Stimulated activated naive B cell treated with anti-CD40 and anti-IgM and Interleukin-4, amounts not matched to agents 10 μg/mL and 1 μg/mL and 100 μg/mL, for 72 hours (primary cell): ENCODE results near the gene DNTT.

Experiments
- ATAC-seq, 2 donors: fragments of 150-1000 bp; cut with Tn5 transposase; replicated peaks; 2 replicates each; pipeline ENCODE4 v1.10.0; 2021; ENCODE audit warnings: moderate library complexity in 1 of 2
- DNase-seq: peaks from one replicate; pipeline ENCODE4 v3.0.0; 2021
- H3K27ac Mint-ChIP-seq: one replicate; pipeline ENCODE4 v1.8.0; 2022; ENCODE audit warnings: mild to moderate bottlenecking, mixed read lengths
- H3K27me3 Mint-ChIP-seq, 2 donors: one replicate each; pipeline ENCODE4 v1.8.0; 2022; ENCODE audit warnings: mixed read lengths in 2 of 2
- H3K36me3 Mint-ChIP-seq, 2 donors: one replicate each; pipeline ENCODE4 v1.8.0; 2022; ENCODE audit warnings: mixed read lengths in 2 of 2, mild to moderate bottlenecking in 1 of 2
- H3K4me1 Mint-ChIP-seq, 2 donors: one replicate each; pipeline ENCODE4 v1.8.0; 2022; ENCODE audit warnings: mixed read lengths in 2 of 2, mild to moderate bottlenecking in 1 of 2
- H3K4me3 Mint-ChIP-seq, 2 donors: one replicate each; pipeline ENCODE4 v1.8.0; 2022; ENCODE audit warnings: mild to moderate bottlenecking in 2 of 2, mixed read lengths in 2 of 2, moderate library complexity in 1 of 2
- H3K9me3 Mint-ChIP-seq, 2 donors: one replicate each; pipeline ENCODE4 v1.8.0; 2022; ENCODE audit warnings: mixed read lengths in 2 of 2, mild to moderate bottlenecking in 1 of 2

Gene DNTT

DNA sequence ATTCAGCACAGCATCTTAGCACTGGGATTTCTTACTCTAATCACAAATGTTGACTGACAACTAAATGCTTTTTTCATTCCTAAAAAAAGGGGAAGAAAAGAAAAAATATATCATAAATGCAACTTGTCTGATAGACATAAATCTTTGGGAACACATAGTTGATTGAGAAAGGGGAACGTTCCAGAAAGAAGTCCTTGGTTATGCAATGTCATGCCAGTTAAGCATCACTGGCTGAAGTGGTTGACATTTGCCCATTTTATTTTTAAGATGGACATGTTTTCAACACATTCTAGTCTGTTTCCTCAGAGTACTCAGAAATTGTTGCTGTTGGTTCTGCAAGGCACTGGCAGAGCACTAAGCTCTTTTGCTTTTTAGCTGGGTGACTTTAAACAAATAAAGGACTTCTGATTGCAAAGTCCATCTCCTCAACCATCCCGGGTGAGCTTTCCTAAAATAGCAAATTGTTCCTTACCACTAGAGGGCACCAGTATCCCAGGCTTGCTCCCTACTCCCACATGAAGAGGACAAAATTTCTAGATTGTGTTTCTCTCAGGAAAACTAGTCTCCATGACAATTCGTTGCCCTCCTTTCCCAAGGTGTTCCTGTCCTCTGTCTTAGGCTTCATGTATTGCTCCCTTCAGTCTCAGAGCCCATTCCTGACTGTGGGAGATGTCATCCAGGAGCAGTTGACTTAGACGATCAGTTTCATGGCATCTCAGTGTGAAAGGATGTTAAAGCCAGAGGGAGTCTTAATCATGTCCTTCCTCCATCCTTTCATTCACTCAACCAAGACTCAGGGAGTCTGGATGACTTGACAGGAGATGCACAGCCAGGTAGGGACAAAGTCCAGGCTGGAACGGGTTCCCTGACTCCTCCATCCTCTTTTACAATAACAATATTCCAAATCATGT is 30.6 kb downstream of the DNTT start:
- H3K27me3 Mint-ChIP-seq: peaks cover 0 to 13% of the 10 kb centered on the region in 2 donors

DNA sequence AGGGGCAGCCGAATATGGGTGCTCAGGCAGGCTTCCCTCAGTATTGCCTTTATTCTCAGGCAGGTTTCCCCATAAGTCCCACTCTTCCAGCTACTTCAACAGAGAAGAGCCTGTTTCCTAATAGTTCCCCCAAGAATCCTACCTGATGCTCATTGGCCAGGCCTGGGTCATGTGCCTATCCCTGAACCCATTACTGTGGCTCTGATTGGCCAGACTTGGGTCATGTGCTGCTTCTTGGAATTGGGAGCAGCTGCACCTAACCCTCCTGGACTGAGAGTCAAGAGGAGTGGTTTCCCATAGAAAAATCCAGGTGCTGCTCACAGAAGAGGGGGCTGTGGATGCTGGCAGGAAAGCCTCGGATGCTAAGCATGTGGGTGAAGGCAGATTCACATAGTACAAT is 32.9 kb downstream of the DNTT start:
- no peak overlapping the region for H3K27ac Mint-ChIP-seq
- H3K36me3 Mint-ChIP-seq: no peaks in the 10 kb centered on the region
- no peak overlapping the region for H3K4me3 Mint-ChIP-seq
- H3K27me3 Mint-ChIP-seq: peaks cover 0 to 13% of the 10 kb centered on the region in 2 donors
- DNase-seq (no peak), ATAC-seq (no peak)
- no peaks in the 10 kb centered on the region for H3K9me3 Mint-ChIP-seq
- H3K4me1 Mint-ChIP-seq: peaks cover 2 to 5% of the 10 kb centered on the region in 2 donors

More for the DNA sequence above, 30.6 kb downstream of the DNTT start:
- DNase-seq: no peak
- Mint-ChIP-seq H3K9me3 (no peaks in the 10 kb centered on the region), H3K4me3 (no peak overlapping the region), H3K36me3 (no peaks in the 10 kb centered on the region), H3K4me1 (peaks cover 2 to 5% of the 10 kb centered on the region in 2 donors), H3K27ac (no peak overlapping the region)
- ATAC-seq: no peak

DNA sequence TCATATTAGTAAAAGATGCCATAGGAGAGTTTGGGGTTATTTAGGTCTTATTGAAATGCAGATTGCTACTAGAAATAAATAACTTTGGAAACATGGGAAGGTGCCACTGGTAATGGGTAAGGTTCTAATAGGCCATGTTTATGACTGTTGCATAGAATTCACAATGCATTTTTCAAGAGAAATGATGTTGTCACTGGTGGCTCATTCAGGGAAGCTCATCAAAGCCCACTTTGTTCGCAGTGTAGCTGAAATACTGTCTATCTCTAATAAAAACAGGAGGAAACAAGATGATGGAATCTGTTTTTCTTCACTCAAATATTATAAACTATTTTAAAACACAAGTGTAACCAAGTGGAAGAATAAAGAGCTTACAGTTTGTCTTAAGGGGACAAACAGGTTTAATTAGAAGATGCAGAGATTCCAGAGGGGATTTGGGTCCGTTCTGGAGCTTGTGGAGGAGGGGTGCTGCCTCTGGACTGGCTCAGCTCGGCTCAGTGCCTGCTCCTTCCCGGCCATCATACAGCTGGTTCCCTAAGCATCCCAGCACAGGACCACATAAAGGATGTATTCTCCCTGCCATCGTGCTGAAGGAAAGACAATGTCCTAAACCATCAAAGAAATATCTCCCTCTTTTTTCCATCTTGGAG is 34.2 kb downstream of the DNTT start:
- no peak overlapping the region for H3K4me3 Mint-ChIP-seq
- no peak for ATAC-seq
- H3K9me3 Mint-ChIP-seq: no peaks in the 10 kb centered on the region
- no peaks in the 10 kb centered on the region for H3K36me3 Mint-ChIP-seq
- H3K4me1 Mint-ChIP-seq: peaks cover 2 to 6% of the 10 kb centered on the region in 2 donors
- H3K27ac Mint-ChIP-seq: no peak overlapping the region
- no peak for DNase-seq
- peaks cover 0 to 4% of the 10 kb centered on the region in 2 donors for H3K27me3 Mint-ChIP-seq

DNA sequence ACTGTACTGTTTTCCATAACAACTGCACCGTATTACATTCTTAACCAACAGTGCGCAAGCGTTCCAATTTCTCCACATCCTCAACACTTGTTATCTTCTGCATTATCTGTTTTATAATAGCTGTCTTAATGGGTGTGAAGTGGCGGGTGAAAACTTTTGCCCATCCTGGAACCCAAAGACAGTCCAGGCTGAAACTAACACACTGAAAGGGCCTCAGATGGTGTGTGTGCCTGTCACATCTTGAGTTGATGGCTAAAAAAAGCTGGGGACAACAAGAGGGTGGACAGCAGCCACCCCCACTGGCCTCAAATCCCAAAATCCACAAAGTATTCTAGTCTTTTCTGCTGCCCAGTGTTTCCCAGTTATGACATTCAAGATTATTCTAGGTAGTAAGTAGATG is 35.1 kb downstream of the DNTT start:
- Mint-ChIP-seq H3K27ac (no peak overlapping the region), H3K27me3 (no peaks in the 10 kb centered on the region), H3K4me1 (peaks cover 7 to 16% of the 10 kb centered on the region in 2 donors), H3K9me3 (no peaks in the 10 kb centered on the region), H3K4me3 (no peak overlapping the region), H3K36me3 (no peaks in the 10 kb centered on the region)
- DNase-seq (no peak), ATAC-seq (no peak)

DNA sequence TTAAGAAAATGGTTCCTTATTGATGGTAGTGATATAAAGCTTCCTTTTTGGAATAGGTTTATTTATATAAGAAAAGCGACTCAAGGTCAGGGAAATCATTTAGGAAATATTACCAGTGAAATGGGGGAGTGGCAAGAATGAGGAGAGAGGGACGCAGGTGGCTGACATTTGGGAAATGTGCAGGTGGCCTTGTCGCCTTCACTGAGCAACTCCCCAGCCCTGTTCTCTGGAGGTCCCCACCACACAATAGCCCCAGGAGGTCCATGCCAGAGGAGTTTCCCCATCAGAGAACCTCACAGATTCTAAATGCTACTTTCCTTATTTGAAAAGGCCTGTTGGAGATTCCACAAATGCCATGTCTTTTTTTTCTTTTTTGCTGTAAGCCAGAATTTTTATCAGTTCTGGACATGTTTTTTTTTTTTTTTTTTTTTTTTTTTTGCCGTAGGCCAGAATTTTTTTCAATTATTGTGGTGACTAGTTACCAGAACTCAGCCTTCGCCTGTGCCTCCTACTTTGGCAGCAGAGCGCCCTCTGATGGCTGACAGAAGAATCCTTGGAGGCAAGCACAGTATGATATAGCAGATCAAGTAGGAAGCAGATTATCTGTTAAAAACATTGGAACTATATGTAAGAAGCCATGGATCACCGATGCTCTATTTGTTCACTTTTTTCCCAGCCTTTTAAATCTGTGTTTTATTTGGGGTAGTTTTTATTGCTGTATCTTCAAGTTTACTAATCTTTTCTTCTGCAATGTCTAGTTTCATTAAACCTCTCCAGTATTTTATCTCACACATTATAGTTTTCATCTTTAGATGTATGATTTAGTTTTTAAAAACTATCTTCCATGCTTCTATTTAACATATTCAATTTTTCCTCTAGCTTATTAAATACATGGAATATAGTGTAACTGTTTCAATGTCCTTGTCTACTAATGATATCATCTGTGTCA is 36.0 kb downstream of the DNTT start:
- Mint-ChIP-seq H3K4me1 (peaks cover 8 to 18% of the 10 kb centered on the region in 2 donors), H3K27me3 (no peaks in the 10 kb centered on the region), H3K9me3 (no peaks in the 10 kb centered on the region), H3K27ac (no peak overlapping the region), H3K36me3 (peaks cover 0 to 2% of the 10 kb centered on the region in 2 donors), H3K4me3 (no peak overlapping the region)
- DNase-seq (peak; percentile 36), ATAC-seq (peak; percentile 87 to 88)

DNA sequence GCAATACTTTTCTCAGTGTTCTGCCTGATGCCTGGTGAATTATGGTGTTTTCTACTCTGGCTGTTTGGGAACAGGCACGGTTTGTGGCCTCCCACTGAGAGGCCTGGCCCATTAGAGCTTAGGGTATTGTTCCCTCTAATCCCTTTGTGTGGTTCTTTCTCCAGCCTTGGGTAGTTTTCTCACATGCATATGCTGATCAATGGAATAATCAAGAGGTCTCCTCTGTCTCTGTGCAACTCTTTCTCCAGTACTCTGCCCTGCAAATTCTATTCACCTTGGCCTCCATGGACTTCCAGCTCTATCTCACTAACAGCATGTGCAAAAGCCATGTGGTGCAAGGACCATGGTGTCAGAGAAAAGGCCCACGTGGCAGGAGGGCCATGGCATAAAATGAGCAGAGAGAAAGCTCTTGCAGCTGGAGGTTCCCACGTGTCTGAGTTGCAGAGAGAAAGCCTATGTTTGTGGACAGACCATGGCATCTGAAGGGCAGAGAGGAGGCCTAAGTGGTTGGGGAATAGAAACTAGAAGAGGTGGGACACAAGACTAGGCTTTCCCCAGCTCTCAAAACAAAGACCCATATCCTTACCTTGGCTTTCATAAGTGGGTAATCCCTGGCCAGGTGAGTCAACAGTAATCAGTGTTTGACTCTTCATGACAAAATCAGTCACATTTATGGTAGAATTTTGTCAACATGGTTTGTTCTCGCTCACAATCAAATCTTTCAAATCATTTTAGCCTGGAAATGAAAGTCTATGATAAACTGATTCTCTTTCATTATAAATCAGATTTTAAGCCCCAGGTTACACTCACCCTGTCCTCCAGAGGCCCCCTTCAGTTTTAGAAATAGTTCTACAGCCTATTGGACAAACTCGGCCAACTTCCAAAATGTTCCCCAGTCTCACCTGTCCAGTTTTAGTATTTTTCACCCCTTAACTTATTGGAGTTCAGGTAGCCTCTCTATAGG is 37.3 kb downstream of the DNTT start:
- DNase-seq (peak; percentile 4), ATAC-seq (peak; percentile 52 to 73)
- Mint-ChIP-seq H3K9me3 (peaks cover 7 to 9% of the 10 kb centered on the region in 2 donors), H3K4me3 (no peak overlapping the region), H3K36me3 (peaks cover 4 to 6% of the 10 kb centered on the region in 2 donors), H3K4me1 (peaks cover 8 to 21% of the 10 kb centered on the region in 2 donors), H3K27me3 (no peaks in the 10 kb centered on the region), H3K27ac (peak overlapping the region; percentile 3)

DNA sequence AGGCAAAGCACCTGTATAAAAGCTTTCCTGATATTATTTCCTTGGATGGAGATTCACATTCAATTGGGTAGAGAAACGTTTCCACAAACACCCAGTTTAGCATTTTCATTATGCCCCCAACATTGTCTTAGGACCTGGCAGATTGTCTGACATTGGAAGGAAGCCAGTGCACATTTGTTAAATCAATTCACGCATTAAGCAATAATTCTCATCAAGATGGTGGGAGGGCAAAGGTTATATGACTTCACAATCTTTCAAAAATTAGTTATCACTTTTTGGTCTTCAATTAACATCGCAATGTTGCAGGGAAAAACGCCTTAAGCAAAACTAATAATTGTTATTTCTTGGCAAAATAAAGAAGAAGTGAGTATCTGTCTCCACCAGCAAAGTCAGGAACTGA is 38.2 kb downstream of the DNTT start:
- DNase-seq (no peak), ATAC-seq (no peak)
- Mint-ChIP-seq H3K36me3 (peaks cover 6 to 9% of the 10 kb centered on the region in 2 donors), H3K4me1 (peaks cover 8 to 21% of the 10 kb centered on the region in 2 donors), H3K27me3 (no peaks in the 10 kb centered on the region), H3K4me3 (no peak overlapping the region), H3K9me3 (peaks cover 7 to 10% of the 10 kb centered on the region in 2 donors), H3K27ac (no peak overlapping the region)

DNA sequence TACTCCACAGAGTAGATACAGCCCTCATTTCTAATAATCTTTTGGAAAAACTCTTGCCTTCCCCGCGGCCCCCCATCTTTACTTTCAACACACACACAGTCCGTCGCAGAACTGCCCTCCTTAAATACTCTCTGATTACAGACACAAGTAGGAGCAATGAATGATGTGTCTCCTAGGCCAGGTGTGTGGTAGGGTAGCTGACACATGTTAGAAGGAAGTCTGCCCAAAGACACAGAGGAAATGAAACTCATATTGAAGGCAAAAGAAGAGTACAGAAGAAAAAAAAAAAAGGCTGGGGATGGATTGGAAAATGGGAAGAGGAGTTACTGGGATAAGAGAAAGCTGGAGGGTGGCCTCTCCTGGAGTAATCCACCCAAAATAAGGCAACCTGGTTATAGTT is 39.9 kb downstream of the DNTT start:
- peak; percentile 41 to 55 for ATAC-seq
- H3K36me3 Mint-ChIP-seq: peaks cover 6 to 10% of the 10 kb centered on the region in 2 donors
- no peak overlapping the region for H3K4me3 Mint-ChIP-seq
- peak overlapping the region; percentile 4 for H3K27ac Mint-ChIP-seq
- no peaks in the 10 kb centered on the region for H3K27me3 Mint-ChIP-seq
- no peak for DNase-seq
- H3K9me3 Mint-ChIP-seq: peaks cover 7 to 12% of the 10 kb centered on the region in 2 donors
- peaks cover 8 to 21% of the 10 kb centered on the region in 2 donors for H3K4me1 Mint-ChIP-seq

DNA sequence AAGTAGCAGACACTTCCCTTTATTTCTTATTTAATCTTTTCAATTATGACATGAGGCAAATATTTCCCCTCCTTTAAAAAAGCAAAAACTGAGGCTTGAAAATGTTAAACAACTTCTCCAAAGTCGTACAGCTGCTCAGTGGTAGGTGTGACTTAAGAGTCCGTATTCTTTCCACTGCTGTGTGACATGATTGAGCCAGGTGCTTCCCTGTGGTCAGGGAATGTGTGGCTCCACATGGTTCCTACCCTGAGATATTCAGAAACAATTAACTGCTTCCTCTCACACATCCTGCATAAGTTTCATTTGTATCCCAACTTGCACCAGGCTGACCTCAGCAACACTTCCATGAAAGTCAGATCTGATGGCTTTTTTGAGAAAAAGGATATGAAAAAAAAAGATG is 41.0 kb downstream of the DNTT start:
- peaks cover 7 to 12% of the 10 kb centered on the region in 2 donors for H3K9me3 Mint-ChIP-seq
- DNase-seq (no peak), ATAC-seq (no peak)
- peaks cover 6 to 10% of the 10 kb centered on the region in 2 donors for H3K36me3 Mint-ChIP-seq
- no peaks in the 10 kb centered on the region for H3K27me3 Mint-ChIP-seq
- H3K4me3 Mint-ChIP-seq: no peak overlapping the region
- H3K27ac Mint-ChIP-seq: no peak overlapping the region
- peaks cover 8 to 21% of the 10 kb centered on the region in 2 donors for H3K4me1 Mint-ChIP-seq

DNA sequence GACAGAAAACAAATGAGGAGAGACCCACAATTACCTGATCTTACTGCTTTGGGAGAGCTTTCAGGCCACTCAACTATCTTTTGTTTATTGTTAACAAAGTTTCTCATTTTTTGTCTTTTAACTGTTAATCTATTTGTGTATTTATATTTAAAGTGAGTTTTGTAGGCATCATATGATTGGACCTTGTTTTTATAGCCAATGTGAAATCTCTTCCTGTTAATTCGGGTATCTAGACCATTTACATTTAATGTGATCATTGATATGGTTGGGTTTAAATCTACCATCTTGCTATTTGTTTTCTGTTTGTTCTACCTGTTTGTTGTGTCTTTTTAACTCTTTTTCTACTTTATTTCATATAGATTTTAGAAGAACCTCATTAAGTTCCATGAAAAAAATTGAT is 42.1 kb downstream of the DNTT start:
- Mint-ChIP-seq H3K4me1 (peaks cover 8 to 21% of the 10 kb centered on the region in 2 donors), H3K4me3 (no peak overlapping the region), H3K9me3 (peaks cover 7 to 12% of the 10 kb centered on the region in 2 donors), H3K27me3 (no peaks in the 10 kb centered on the region), H3K27ac (no peak overlapping the region), H3K36me3 (peaks cover 6 to 10% of the 10 kb centered on the region in 2 donors)
- no peak for DNase-seq
- no peak for ATAC-seq

DNA sequence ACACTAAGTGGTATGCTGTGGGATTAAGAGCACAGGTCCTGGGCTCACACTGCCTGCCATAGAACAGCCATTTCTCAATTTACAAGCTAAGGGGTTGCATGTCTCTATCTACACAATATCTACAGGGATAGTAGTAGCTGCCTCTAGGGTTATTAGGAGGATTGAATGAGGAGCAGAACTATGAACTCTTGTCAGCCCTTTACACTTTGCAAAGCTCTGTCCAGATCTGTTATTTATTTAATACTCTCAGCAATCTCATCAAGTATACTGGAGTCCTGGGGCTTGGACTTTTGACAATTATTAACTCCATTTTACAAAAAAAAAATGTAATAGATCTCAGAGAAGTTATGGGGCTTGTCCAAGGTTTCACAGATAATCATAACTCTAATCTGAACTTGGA is 47.8 kb downstream of the DNTT start:
- H3K9me3 Mint-ChIP-seq: peaks cover 0 to 3% of the 10 kb centered on the region in 2 donors
- DNase-seq (no peak), ATAC-seq (no peak)
- no peak overlapping the region for H3K4me3 Mint-ChIP-seq
- peaks cover 10% of the 10 kb centered on the region in 2 donors for H3K27me3 Mint-ChIP-seq
- no peak overlapping the region for H3K27ac Mint-ChIP-seq
- H3K36me3 Mint-ChIP-seq: peaks cover 0 to 5% of the 10 kb centered on the region in 2 donors
- H3K4me1 Mint-ChIP-seq: no peaks in the 10 kb centered on the region

DNA sequence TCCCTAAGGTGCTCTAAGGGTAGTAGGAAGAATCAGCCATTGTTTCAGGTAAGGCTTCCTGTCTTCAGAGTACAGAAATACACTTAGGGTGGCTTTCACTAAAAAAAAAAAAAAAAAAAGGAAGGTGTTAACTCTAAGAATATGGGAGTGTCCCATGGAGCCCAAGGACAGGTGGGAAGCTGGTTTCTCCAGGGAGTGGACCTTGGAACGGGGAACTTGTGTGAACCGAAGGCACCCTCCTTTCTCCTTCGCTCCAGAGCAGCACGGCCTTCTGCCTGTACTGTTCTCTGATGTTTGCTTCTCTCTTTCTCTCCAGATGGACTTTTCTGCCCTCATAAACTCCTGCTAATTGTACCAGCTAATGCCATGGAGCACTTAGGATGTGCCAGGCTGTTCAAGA is 48.3 kb downstream of the DNTT start:
- Mint-ChIP-seq H3K4me1 (no peaks in the 10 kb centered on the region), H3K27ac (no peak overlapping the region)

DNA sequence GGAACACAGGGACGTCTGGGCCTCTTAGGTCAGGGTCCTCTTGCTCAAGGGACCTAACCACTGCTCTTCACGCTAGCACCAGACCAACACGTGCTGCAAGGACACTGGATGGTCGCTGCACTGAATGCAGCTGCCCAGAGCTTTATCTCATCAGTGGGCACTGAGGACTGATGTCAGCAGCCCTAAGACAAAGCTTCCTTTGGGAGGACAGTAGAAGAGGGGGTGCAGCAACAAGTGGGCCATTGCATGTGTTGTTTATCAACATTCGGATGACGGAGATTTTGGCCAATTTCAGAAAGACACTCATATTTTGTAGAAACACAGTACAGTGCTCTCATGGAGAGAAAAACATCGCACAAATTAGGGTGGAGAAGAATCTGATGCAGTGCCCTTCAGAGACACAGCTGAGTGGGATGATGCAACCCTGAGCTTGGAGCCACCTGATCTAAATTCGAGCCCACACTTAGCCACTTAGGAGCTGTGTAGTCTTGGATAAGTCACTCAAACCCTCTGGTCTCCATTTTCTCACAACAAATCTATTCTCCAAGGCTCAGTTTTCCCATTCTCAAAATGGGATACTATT is 52.9 kb downstream of the DNTT start:
- H3K36me3 Mint-ChIP-seq: no peaks in the 10 kb centered on the region

More for the DNA sequence above, 48.3 kb downstream of the DNTT start:
- Mint-ChIP-seq H3K27me3 (peaks cover 10 to 11% of the 10 kb centered on the region in 2 donors), H3K9me3 (no peaks in the 10 kb centered on the region), H3K4me3 (no peak overlapping the region), H3K36me3 (no peaks in the 10 kb centered on the region)
- ATAC-seq: no peak
- DNase-seq: no peak

More for the DNA sequence above, 52.9 kb downstream of the DNTT start:
- H3K27me3 Mint-ChIP-seq: peaks cover 10 to 19% of the 10 kb centered on the region in 2 donors
- ATAC-seq: no peak
- DNase-seq: no peak
- H3K4me1 Mint-ChIP-seq: peaks cover 0 to 2% of the 10 kb centered on the region in 2 donors
- H3K27ac Mint-ChIP-seq: no peak overlapping the region
- H3K4me3 Mint-ChIP-seq: no peak overlapping the region
- H3K9me3 Mint-ChIP-seq: no peaks in the 10 kb centered on the region
